Stimulated activated CD8-positive, alpha-beta memory T cell treated with anti-CD3 and anti-CD28 coated beads, Interleukin-2, amount 100 ng/mL, for 48 hours (primary cell): ENCODE data around the gene ANO5.

Experiments used
- DNase-seq, 2 donors: peaks; one replicate each; pipeline ENCODE4 v3.0.0-alpha.2; 2020; ENCODE audit warnings: low read depth in 2 of 2

Gene ANO5, protein sequence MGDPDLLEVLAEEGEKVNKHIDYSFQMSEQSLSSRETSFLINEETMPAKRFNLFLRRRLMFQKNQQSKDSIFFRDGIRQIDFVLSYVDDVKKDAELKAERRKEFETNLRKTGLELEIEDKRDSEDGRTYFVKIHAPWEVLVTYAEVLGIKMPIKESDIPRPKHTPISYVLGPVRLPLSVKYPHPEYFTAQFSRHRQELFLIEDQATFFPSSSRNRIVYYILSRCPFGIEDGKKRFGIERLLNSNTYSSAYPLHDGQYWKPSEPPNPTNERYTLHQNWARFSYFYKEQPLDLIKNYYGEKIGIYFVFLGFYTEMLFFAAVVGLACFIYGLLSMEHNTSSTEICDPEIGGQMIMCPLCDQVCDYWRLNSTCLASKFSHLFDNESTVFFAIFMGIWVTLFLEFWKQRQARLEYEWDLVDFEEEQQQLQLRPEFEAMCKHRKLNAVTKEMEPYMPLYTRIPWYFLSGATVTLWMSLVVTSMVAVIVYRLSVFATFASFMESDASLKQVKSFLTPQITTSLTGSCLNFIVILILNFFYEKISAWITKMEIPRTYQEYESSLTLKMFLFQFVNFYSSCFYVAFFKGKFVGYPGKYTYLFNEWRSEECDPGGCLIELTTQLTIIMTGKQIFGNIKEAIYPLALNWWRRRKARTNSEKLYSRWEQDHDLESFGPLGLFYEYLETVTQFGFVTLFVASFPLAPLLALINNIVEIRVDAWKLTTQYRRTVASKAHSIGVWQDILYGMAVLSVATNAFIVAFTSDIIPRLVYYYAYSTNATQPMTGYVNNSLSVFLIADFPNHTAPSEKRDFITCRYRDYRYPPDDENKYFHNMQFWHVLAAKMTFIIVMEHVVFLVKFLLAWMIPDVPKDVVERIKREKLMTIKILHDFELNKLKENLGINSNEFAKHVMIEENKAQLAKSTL

DNA sequence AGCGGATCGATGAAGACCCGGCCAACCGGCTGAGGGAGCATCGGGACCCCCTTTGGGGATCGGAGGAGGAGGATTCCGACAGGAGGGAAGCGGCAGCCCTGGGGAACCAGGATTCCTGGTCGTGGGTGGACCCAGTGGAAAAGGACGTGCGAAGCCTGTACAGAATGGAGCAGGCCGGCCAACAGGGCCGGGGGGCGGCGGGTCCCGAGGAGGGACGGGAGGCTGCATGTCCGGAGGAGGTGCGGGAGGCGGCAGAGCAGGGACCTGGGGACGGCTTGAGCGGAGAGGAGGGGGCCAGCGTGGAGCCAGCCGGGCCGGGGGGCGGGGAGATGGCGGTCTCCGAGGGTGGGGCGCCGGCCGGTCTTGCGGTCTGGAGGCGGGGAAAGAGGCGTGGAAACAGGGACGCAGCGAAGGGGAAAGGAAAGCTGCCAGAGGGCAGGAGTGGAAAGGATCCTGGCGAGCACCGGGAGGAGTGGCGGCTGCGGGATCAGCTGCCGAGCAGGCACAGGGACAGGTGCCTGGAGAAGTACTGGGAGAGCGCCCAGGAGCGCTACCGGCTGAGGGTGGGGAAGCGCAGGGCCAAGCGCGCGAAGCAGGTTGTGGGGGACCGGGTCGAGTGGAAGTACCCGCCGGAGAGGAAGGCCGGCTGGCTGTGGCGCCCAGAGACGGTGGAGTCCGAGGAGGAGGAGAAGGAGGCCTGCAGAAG, at the start of gene ANO5:
Gene ANO5 (plus strand): TSS at position 444 of the 706 bp plus-strand sequence. CDS start 408 bp downstream, outside the sequence.
- peak in 1 of 2 donors; percentile 1 for DNase-seq

GRCh38 chr11:22151649-22152197, 41.2 kb upstream of the ANO5 start:
- no peak for DNase-seq

DNA sequence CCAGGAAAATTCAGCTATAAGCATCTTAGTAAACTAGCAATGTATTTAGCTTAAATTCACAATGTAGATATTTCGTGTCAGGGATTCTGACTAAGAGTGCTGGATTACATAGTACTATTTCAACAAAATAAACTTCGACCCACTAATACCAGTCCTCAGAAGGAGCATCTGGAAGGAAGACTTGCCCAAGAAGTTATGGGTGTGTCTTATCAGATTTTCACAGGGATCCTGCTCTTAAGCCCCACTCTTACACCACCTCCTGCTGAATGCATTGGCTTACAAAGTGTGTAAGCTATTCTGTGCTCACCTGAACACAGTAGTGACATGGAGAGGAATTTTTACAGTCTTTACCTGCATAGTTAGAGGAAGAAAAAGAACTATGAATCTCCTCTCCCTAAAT, 35.4 kb upstream of the ANO5 start:
- DNase-seq = no peak

- DNase-seq = no peak
These were observed 31.4 kb upstream of the ANO5 start for GRCh38 chr11:22161489-22161888.

GRCh38 chr11:22162756-22163155, 30.1 kb upstream of the ANO5 start:
- no peak for DNase-seq

GRCh38 chr11:22163394-22163797, 29.5 kb upstream of the ANO5 start:
- DNase-seq = no peak

DNA sequence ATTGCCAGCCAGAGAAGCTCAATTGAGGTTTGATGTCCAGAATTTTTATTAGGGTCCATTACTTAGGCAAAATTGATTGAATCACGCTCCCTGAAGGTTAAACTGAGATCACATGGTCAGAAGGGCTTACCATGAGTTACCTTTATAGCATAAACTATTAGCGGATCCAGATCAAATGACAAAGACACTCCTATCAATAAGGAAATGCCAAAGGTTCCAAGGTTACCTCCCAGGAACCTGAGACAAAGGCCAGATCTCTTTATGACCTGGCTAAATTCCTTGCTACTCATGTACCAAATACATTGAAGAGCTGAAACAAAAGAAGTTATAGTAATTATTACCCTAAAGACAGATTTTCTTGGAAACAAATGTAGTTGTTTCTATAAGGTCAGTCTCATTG, 27.8 kb upstream of the ANO5 start:
- DNase-seq = no peak

GRCh38 chr11:22165759-22166513, 26.9 kb upstream of the ANO5 start:
- DNase-seq = no peak

DNA sequence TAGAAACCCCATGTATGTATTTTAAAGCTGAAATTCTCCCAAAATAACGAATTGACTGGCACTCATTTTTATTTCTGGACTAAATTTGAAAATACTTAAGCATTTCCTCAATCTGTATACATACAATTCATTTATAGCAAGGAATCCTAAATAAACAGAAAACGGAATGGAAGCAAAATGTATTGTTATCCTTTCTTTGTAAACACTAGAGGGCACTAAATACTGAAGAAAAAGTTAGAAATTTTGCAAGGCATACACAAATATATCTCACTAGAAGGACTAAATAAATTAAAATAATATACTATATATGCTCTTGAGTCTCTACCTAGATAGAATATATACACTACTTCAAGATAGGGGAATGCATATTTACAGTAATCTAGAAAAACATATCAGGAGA, 23.1 kb upstream of the ANO5 start:
- no peak for DNase-seq

GRCh38 chr11:22173532-22173931, 19.4 kb upstream of the ANO5 start:
- DNase-seq = no peak

GRCh38 chr11:22177186-22177585, 15.7 kb upstream of the ANO5 start:
- no peak for DNase-seq

DNA sequence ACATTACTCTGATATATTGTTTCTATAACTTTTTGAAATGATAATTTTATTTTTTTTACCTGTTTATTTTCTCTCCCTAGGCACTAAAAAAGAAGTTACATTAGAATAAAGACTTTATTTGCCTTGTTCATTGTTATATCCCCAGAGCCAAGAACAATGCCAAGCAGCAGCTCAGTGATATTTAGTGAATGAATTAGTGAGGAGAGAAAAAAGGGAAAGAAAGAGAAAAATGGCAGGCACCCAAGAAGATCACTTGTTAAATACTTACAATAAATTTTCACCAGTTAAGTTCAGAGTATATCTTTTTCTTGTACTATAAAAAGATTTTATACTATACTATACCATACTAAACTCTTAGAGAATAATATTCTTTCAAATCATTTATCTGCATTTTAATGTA, 13.3 kb upstream of the ANO5 start:
- DNase-seq = no peak

- DNase-seq = no peak
These were observed 12.8 kb upstream of the ANO5 start for GRCh38 chr11:22180131-22180530.

DNA sequence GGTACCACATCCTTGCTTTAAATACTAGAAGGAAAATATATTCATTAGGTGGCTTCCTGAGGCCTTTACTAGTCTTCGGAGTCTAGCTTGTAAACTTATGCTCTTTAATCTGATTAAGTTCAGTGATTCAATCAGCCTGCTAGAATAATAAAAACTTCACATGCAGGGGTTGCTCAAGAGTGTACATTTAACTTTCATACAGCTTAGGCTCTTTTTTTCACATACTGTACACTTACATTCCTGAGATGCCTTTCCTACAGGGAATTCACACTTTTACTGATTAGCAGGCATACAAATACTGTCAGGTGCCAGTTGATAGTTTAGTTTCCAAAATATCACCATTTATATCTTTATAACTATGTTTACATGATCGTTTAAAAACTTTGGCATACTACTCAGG, 3.2 kb upstream of the ANO5 start:
- no peak for DNase-seq

DNA sequence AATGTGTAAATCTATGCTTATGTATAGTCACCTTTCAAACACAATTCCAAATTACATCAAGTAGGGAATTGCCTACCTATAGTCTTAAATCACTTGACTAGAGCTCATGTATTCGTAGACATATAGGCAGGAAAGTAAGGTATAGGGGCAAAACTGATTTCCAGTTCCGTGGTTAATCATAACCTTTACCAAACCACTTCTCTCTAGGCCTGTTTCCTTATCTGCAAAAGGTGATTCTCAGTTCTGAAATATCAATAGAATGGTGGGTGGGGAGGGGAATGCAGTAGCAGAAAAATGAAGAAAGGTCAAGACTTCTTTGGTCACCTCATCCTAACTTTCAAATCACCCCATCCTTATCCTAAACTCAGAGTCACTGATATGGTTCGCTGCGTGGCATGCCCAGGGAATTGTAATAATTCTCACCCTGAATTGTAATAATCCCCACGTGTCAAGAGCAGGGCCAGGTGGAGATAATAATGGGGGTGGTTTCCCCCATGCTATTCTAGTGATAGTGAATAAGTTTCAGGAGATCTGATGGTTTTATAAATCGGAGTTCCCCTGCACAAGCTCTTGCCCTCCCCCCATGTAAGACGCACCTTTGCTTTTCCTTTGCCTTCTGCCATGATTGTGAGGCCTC, 1.9 kb upstream of the ANO5 start:
- no peak for DNase-seq

DNA sequence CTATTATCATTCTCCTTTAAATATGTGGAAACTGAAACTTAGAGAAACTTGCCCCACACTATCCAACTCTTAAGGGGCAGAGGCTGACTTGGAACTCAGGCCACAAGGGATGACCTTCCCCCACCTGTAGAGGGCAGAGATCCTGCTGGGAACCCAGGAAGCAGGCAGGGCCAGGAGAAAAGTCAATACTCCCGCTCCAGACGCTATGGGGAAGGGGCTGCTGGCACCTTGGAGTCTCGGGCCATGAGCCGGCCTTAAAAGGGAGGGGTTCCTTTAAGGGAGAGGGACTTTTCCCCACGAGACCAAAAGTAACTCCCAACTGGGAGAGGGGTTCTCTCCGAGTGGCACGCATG, 620 bp upstream of the ANO5 start:
- no peak for DNase-seq

- no peak for DNase-seq
These were observed 615 bp downstream of the ANO5 start for GRCh38 chr11:22193348-22194051.

GRCh38 chr11:22194306-22194705, 1.4 kb downstream of the ANO5 start:
- DNase-seq = no peak

DNA sequence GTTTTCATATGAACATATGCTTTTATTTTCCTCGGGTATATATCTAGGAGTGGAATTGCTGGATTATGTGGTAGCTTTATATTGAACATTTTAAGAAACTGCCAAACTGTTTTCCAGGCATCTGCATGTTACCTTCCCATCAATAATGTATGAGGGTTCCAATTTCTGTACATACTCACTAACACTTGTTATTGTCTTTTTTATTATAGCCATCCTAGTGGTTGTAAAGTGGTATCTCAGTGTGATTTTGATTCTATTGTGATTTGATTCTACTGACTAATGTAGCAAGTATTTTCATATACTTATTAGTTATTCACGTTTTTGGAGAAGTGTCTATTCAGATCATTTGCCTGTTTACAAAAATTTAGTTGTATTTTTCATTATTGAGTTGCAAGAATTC, 2.0 kb downstream of the ANO5 start:
- DNase-seq = no peak
